Right ventricle myocardium superior (tissue), 1 donor: ENCODE measurements around the gene AP1S2. TPM values are rescaled to one million over a fixed set of nuclear protein-coding genes. Genes with fewer than 3 reads are reported as not detected.
"Not testable (repeated sequence)": the region's sequence is repeated elsewhere in the genome, so short reads cannot be mapped to it uniquely, and the experiment has no call there.

Experiments
- ATAC-seq: fragments of 200-7000 bp; cut with Tn5 transposase; one replicate; pipeline ENCODE4 v1.9.1; 2020; ENCODE audit warnings: mild to moderate bottlenecking; ENCODE audit not compliant: poor library complexity
- DNase-seq: peaks from one replicate; pipeline ENCODE4 v3.0.0-alpha.2; 2020
- intact Hi-C: fragments of 100-400 bp; cut with DNase I; formaldehyde crosslinking; loops from one replicate; pipeline ENCODE4 v1.11.2; 2022
- total RNA-seq: library from RNA; stranded (reverse); fragmentation: NEBNext Ultra II Directional; extraction: Animal tissue kit (Norgen Biotek cat#: 25700); gene quantifications from one replicate; pipeline ENCODE4 v1.2.1, GENCODE V29; 2021
- donor health status: DM: no; HTN: yes; CAD: no; lungs with severe emphysema.

Gene AP1S2
- total RNA-seq, 1 donor from 2014 or later = 117 TPM

DNA sequence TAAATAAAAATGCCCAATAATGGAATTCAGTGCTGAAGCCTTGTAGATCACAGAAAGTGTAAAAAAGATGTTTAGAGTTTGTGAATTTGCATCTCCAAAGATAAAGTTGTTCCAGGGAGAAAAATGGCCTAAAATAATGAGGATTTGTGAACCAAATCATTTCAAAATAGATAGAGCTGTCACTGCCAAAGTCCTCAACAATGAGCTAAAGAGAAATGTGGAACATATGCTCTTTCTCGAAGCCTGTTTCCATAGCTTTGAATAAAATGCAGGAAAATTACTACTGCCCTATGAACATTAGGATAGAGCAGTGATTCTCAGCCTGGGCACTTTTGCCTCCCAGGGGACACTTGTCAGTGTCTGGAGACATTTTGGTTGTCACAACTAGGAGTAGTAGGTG, 3.4 kb upstream of the AP1S2 start:
- intact Hi-C loops = no loop called here
- ATAC-seq (no peak), DNase-seq (no peak)

DNA sequence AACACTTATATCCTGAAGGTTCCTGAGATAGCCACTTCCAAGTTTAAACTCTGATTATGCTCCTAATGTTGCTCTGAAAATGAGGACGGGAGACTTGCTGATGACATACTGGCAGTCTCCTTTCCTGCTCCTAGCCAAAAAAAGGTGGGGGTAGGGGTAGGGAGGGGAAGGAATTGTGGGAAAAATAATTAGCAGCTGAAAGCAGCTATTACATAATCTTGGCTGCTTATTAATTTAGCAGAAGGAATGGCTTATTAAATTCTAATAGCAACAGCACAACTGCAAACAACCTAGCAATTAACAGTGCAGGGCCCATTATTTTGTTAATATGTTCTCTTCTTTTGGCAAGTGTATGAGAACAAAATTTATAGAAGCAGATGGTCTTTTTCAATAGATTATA, 2.0 kb upstream of the AP1S2 start:
- no peak for ATAC-seq

DNA sequence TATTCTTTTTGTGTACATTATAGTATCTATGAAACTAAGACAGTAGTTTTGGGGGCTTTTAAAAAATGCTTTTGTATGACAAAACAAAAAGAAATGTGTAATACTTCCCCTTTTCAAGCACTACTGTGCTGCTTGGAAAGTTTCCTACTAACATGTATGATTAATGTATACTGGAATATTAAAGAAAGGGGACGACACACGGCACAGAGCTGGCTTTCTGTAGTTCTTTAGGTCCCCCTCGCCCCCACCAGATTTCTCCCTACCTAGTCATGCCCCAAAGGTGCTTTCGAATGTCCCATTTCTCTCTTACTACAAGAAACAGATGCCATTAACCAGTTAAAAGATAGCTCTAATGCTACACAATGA, 1.6 kb upstream of the AP1S2 start:
- no peak for DNase-seq
- no peak for ATAC-seq
- intact Hi-C loops = no loop called here

More for the DNA sequence above, 2.0 kb upstream of the AP1S2 start:
- no peak for DNase-seq
- intact Hi-C loops = no loop called here

DNA sequence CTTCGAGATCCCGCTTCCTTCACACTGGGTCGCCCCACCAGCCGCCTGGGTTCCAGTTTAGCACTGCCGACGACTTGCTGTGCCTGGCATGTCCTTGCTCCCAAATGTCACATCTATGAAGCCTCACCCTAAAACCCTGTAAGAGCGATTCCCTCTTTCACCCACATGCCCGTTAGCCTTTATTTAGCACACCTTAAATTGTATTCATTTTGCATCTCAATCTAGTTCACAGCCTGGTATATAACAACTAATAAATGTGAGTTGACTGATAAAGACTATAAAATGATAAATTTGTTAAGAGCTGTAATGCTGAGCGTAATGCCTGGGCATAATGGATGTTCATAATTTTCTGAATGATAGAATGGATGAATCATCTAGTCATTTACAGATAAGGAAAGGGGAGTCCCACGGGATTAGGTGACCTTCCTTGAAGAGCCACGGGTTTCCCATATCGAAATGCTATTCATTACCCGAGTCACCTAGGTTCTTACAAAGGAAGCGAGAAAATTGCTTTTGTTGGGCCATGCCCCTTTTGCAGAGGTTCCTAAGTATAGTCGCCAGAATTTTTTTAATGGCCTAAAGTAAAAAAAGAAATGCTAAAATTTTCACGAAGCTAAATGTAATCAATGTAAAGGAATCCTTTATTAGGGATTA, 1.1 kb upstream of the AP1S2 start:
- no peak for ATAC-seq
- intact Hi-C loops = no loop called here
- no peak for DNase-seq

DNA sequence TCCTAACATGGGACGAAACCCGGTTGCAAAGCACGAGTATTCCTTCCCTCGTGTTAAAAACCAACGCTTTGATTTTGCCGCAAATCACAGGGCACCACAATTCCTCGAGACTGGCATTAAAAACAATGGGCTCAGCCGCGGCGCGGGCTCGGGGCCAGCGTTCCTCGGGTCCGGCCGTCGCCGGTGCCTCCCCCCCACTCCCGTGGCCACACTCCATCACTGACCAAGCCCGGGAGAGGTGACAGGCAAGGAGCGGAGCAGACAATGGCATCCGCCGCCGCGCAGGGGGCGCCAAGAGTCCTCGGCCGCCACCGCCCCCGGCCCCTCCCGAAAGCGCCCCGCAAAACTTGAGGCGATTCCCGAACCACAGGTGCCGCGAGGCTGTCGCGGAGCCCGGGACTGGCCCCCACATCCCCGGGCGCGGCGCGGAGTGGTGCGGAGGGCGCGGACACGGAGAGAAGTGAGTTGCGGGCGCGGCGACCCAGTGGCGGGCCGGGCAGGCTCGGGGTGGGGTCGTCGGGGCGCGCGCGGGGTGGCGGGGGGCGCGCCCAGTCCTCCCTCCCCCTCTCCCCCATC, 445 bp downstream of the AP1S2 start:
- DNase-seq (peak; percentile 74), ATAC-seq (peak; percentile 36)
- intact Hi-C loops = no loop called here

DNA sequence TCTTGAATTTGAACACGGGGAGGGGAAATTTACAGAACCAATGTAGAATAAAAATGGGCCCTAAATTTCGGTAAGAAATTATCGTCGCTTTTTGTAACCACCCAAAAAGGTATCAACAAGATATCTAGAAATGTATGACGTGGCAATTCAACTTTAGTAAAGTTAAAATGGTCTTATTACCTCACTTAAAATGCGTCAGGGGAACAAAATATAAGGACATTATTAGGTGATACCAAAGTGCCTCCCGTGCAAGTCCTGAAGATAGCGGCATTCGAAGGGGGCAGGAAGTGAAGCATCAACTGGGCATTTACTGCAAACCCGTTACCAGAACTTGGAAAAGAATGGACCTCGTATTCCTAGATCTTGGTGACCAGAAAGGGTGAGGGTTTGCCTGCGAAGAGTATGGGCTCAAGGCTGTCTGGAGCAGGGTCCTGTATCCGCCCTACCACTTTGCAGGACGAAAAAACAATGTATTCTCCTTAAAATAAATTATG, 980 bp downstream of the AP1S2 start:
- DNase-seq = no peak
- no peak for ATAC-seq
- intact Hi-C loops = no loop called here

DNA sequence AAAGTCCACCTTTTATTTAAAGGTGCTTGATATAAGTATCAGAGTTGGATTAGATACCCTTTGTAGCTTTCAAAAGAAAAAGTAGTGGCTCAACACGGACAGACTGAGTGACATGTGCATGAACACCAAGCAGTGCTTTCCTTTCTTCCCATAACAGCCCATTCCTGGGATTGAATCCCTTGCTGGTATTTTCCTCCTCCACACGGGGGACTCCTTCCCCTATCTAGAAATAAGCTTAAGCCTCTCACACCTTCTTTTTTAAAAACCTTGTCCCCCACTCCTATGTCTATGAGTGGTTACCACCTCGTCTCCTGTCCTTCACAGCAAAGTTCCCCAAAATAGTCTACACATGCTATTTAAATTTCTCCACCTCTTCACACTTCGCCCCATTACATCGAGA, 5.1 kb downstream of the AP1S2 start:
- DNase-seq = no peak
- intact Hi-C loops = no loop called here
- peak; percentile 37 for ATAC-seq

DNA sequence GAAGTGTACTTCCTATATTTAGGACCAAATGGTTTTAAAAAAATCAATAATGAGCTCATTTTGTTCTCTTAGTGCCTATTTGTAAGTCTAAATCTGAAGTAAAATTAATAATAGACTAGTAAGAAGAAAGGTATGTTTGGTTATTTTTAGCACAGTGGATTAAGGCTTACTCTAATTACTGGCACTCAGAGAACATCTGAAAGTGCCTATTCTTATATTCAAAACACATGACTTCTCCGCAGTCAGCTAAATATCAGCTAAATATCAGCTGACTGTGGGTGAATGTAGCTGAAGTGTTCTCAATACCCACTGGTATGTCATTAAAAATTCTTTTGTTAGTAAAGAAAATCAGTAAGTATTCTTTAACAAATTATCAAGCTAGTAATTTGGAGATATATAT, 6.0 kb downstream of the AP1S2 start:
- DNase-seq (no peak), ATAC-seq (peak; percentile 81)
- intact Hi-C loops = no loop called here

DNA sequence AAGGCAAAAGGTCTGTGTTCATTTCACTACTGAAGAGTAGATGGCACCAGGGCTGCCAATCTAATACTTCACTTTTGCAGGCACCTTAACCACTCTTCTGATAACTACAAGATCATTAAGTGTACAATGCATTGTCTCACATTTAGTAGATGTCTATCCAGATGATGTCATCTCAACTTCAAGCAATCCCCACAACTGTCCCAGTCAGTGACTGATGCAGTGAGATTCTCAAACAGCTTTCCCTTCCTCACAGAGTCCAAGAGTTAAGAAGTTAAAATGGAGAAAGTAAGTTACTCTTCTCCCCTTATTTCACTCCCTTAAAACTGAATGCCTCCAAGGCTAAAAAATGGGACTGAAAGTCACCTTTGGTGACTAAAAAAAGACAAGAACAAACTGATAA, 10.7 kb downstream of the AP1S2 start:
- intact Hi-C loops = no loop called here
- ATAC-seq (no peak), DNase-seq (no peak)

DNA sequence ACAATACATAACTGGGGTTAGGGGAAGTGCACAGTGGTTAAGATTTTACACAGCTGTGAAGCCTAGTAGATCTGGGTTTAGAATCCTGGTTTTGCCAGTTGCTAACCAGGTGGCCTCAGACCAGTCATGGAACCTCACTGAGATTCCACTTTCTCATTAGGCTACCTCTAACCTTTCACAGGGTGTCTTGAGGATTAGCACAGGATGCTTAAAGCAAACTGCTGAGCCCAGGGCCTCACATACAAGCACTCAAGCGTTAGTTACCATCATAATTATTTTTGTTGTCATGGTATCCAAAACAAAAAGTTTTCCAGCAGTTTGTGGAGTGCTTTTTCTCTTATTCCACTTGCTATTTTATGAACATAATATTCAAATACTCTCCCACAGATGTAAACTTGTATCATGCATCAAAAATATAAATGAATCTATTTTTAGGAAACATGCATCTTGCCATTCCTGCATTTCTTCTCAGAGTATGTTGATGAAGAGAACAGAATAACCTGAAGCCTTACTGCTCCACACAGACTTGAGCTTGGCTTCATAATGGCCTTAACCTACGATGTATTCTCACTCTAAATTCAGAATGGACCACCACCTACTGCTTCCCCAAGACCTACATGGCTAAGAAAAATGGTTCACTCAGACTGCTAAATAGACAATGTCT, 12.6 kb downstream of the AP1S2 start:
- intact Hi-C loops = no loop called here
- ATAC-seq = no peak

DNA sequence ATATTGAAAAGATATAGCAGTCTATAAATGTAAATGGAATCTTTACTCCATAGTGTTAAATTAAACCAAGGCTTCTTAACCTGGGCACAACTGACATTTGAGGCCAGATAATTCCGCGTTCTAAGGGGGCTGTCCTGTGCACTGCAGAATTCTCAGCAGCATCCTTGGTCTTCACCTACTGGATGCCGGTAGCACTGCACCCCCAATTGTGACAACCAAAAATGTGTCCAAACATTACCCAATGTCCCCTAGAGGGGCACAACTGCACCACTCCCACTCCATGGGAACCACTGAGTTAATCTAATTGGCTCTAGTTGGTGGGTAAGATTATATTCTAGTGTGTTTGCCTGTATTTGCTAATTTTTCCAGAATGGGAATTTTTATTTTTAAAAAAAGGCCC, 16.6 kb downstream of the AP1S2 start:
- DNase-seq (no peak), ATAC-seq (no peak)
- intact Hi-C loops = no loop called here

More for the DNA sequence above, 12.6 kb downstream of the AP1S2 start:
- no peak for DNase-seq

DNA sequence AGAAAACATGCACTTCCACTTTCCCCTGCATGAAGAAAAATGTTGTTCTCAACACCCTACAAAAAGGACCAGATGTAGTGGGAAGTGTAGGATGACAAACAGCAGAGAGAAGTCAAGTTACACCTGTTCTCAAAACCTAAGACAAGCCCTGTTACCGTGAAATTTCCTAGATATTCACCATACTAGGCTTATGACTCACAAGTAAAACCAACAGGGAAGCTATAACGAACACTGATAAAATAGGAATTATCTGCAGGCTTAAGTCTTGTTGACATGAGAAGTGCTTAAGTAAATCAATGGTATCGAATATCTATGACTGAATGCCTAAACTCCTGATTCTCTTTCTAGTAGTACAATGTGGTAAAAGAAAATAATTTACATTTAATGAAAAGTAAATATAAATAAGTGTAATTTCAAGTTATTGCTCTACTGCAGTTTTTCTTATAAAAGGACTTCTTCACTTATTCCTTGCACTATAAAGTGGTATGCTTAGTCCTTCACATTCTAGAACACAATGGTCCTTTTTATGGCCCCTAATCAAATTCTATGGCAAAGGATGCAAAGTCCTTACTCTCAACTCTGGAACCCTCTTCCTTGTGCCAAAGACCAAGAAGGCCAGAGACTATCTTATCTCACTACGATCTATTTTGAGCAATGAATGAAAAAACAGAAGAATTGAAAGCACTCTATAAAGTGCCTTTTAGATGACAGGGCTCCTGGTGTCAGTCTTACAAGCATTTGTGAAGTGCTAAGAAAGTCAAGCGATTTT, 19.6 kb downstream of the AP1S2 start:
- DNase-seq (no peak), ATAC-seq (no peak)

DNA sequence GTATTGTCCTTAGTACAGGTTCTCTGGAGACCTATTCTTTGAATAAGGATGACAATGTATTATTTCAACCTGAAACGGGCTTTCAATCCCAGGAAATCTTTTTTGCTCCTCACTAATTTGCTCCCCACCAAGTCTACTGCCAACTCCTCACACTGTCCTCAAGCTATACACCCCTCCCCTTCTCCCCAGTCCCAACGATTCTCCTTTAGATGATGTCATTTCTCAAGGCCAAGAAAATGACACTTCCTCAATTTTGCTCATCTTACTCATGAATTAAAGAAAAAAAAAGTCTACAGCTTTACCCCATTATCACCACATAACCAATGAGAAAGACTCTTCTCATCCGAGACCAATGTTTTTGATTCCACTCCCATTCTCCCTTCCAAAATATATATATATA, 20.6 kb downstream of the AP1S2 start:
- no peak for ATAC-seq
- no peak for DNase-seq
- intact Hi-C loops = no loop called here

More for the DNA sequence above, 19.6 kb downstream of the AP1S2 start:
- intact Hi-C loops = no loop called here

DNA sequence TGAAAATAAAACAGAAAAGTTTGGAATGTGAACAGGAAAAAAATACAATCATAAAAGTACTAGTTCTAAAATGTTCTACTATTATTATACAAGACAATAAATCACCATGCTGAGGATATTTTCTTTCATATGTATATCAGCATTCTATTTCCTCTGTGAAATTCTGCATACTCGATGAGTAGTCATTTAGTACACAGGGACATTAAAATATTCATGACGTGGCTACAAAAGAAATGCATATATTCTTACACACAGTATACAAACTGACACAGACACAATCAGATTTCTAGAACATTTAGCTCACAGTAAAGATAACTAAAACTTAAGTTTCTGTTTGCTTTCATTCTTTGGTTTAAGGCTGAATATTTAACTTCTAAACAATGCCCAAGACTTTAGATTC, 23.3 kb downstream of the AP1S2 start:
- intact Hi-C loops = not testable (repeated sequence)

DNA sequence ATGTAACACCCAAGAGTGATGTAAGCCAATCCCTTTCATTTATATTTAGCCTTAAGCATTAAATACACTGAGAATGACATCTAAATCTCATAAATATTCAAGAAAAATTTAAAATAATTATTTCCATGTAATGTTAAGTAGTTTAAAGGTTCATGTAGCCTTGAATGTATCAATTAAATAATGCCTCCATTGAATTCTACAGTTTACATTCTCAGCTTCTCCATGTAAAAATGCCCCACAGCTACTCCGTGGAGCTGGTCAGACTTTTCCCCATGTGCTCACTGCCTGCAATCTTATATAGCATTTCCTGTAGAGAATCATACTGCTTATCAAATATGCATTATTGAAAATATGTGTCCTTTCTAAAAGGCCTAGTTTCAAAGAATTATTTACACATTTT, 25.4 kb downstream of the AP1S2 start:
- intact Hi-C loops = no loop called here
- no peak for DNase-seq
- no peak for ATAC-seq

More for the DNA sequence above, 23.3 kb downstream of the AP1S2 start:
- DNase-seq, ATAC-seq: not testable (repeated sequence)

DNA sequence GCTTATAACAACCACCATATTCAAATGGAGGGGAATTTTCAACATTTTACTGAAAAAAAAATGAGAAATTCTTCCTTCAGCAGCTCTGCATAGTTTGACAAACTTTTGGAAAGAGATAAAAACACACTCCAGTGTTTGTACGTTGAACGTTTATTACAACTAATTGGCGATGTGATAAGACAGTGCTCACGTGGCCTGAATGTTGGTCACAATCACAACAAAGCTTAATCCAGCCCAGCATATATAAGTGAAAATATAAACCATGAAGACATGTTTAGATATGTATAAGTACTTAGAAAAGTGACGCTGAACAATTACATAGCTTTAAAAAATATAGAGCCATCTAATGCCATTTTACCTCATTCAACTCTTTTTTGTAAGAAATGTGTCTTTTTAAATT, 28.7 kb downstream of the AP1S2 start:
- intact Hi-C loops = no loop called here
- no peak for DNase-seq

DNA sequence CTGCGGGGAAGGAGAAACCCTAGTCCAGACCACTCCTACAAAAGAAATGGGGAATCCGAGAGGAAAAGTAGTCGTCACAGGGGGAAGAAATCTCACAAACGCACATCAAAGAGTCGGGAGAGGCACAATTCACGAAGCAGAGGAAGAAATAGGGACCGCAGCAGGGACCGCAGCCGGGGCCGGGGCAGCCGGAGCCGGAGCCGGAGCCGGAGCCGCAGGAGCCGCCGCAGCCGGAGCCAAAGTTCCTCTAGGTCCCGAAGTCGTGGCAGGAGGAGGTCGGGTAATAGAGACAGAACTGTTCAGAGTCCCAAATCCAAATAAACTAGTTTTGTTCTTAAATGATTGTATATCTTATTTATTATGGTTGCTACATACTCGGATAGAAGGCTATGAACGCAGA, 31.7 kb downstream of the AP1S2 start:
- DNase-seq (no peak), ATAC-seq (no peak)
- intact Hi-C loops = no loop called here

More for the DNA sequence above, 28.7 kb downstream of the AP1S2 start:
- no peak for ATAC-seq

DNA sequence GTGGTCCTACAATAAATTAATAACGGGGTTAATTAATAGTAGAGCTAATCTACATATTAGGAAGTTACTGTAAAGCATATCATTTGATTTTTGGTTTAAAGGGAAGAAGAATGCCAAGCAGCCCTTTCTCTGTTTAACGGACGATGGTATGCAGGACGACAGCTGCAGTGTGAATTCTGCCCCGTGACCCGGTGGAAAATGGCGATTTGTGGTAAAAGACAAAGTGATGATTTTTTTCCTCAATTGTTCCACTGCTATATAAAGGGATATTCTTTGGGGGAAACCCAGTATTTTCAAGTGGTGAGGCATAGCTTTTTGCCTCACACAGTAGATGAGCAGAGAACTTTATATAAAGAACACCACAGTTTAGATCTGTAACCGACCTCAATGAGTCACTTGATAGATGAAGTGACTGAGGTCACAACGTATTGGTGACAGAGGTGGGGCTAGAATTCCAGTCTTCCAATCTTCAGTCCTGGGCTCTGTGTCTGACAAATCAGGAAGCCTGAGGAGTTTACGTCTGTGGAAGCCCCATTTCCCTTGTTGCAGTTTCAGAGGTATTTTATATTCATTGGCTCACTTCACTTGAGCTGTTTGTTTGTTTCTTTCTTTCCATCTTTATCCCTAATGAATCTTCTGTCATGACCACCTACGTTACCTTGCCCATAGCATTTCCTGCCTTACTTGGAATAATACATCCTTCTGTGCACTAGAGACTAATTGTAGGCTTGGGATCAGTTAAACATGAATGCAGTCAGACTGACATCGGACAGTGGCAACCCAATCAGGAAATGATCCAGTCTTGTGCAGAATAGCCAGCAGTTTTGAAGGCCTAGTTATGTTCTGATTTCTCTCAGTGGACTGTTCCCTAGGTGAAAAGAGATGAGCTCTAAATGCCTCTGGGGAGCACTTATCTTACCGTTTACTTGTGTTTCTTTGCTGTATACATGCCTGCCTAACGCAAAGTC, 34.2 kb downstream of the AP1S2 start:
- ATAC-seq = no peak
- intact Hi-C loops = no loop called here
- DNase-seq = no peak
